H4 (cell line): ENCODE data around the gene PTRH2. TPM values are rescaled to one million over a fixed set of nuclear protein-coding genes. Genes with fewer than 3 reads are reported as not detected.

Experiments
- DNase-seq: peaks from one replicate; pipeline ENCODE4 v3.0.0-alpha.2; 2015; ENCODE audit warnings: low spot score
- total RNA-seq: library from RNA; depleted of rRNA; stranded (reverse); fragments of >200 nt; shearing (Covaris generic); gene quantifications from 2 replicates; pipeline ENCODE4 v1.2.3, GENCODE V29; 2014; rRNA removed

The PTRH2 gene
- total RNA-seq, 1 experiment from 2014 or later: 52.3 TPM

DNA sequence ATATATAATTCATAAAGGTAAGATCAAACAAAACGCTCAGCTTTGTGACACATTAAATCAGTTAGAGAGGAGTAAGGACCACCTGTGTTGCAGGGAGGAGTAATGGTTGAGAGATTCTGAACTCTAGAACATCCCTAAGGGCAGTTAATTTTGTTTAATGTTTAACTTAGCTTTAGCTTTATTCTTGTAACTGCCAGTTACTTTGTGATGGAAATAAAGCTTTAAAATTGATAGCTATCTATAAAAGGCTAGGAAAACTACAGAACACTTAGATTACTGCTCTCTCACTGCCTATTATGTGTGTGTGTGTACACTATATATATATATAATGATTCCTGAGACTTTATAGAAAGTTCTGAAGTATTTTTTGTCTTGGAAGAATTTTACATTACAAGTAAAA is 37.8 kb downstream of the PTRH2 start:
- DNase-seq: no peak

DNA sequence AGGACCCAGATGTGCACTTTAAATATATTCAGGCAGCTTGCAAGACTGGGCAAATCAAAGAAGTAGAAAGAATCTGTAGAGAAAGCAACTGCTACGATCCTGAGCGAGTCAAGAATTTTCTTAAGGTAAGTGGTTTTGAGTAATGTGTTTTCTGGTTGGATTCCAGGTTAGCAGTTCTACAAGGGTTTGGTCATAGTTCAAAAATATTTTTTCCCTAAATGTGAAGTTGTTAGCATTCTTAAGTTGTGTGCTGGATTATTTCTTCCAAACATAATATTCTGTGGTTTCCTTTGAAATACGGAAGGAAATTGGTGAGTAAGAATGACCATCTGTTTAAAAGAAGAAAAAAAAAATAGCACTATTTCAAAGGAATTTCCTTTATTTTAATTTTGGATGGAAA is 38.4 kb downstream of the PTRH2 start:
- peak; percentile 61 for DNase-seq

DNA sequence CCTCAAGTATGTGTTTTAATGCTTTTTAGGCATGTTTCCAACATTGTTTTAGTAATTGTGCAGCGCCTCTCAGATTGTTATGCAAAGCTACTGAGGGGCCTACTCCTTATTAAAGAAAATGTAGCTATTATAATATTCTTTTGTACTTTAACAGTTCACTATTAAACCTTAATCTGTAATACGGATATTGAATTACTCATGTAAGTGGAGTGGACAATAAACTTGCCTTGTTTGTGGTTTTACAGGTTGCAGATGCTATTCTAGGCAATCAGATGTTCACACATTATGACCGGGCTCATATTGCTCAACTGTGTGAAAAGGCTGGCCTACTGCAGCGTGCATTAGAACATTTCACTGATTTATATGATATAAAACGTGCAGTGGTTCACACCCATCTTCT is 41.0 kb downstream of the PTRH2 start:
- DNase-seq: peak; percentile 17

DNA sequence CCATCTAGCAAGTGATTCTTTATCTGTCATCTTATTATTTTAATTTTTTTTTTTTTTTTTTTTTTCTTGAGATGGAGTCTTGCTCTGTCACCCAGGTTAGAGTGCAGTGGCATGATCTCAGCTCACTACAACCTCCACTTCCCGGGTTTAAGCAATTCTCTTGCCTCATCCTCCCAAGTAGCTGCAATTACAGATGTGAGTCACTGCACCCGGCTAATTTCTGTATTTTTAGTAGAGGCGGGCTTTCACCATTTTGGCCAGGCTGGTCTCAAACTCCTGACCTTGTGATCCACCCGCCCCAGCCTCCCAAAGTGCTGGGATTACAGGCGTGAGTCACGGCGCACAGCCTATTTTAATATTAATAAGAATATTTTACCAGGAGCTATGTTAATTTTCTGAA is 50.6 kb downstream of the PTRH2 start:
- peak; percentile 66 for DNase-seq

DNA sequence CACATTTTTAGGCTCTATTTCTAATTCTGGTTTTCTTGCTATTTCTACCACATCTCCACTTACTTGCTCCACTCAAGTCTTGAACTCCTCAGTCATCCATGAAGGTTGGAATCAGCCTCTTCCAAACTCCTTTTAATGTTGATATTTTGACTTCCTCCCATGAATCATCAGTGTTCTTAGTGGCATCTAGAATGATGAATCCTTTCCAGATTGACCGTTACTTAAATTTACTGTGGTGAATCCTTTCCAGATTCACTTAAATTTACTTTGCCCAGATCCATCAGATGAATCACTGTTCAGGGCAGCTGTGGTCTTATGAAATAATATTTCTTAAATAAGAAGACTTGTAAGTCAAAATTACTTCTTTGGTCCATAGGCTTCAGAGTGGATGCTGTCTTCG is 55.1 kb downstream of the PTRH2 start:
- no peak for DNase-seq

DNA sequence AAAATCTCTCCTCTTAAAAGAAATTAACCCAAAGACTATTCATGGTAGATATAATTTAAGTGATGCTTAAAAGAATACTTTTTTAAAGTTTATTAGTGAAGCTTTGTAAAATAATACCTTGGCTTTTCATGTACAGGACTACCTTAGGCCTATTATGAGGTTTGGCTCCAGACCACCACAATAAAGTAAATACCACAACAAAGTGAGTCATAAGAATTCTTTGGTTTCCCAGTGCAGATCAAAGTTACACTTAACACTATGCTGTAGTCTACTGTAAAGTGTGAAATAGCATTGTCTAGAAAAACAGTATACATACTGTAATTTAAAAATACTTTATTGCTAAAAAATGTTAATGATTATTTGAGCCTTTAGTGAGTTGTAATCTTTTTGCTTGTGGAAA is 55.9 kb downstream of the PTRH2 start:
- DNase-seq: peak; percentile 53

DNA sequence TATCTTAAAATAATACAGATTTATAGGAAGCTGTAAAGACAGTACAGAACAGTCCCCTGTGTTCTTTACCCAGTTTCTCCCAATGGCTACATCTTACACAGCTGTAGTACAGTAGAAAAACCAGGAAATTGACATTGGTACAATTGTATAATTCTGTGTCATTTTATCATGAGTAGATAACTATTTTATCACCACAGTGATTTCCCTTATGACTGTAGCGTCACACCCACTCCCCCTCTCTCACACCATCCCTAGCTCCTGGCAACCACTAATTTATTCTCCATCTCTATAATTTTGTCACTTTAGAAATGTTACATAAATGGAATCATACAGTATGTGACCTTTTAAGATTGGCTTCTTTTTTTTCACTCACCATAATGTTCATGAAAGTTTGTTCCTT is 56.6 kb downstream of the PTRH2 start:
- DNase-seq: no peak

DNA sequence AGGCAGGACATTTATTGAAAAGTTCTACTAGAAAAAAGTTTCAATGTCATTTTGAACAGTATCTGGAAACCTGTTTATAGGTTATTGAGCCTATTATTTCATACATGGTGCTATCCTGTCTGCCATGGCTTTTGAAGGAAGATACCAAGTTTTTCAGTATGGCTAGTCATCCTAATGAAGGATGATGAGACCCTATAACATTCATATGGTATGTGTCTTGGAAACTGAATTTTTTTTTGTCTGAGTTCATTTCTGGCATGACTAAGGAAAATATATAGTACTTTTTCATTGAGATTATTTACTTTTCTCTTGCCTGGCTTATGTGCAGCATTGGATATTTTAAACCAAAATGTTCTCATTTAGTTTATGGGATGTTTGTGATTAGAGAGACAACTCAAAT is 57.3 kb downstream of the PTRH2 start:
- no peak for DNase-seq

Other genes with a start within 250 kb of the PTRH2 start
- 72.0 and 75.0 TPM in 2 replicates for gene DHX40, start 141.8 kb downstream of the PTRH2 start, total RNA-seq
- gene CLTC, start 87.5 kb downstream of the PTRH2 start, total RNA-seq: 362 and 385 TPM in 2 replicates
- 224 and 239 TPM in 2 replicates for gene VMP1, start 224 bp upstream of the PTRH2 start, total RNA-seq
- gene TUBD1, start 185.5 kb upstream of the PTRH2 start, total RNA-seq: 6.7 and 11.9 TPM in 2 replicates
- gene RPS6KB1, start 185.7 kb upstream of the PTRH2 start, total RNA-seq: 25.1 and 27.1 TPM in 2 replicates